Trophoblast cell (in vitro differentiated cells and primary cell): Measurements from ENCODE around the gene TGOLN2.

Experiments used
- DNase-seq, 2 donors: peaks; one replicate each; pipeline ENCODE4 v3.0.0-alpha.2; 2016
- H2AFZ ChIP-seq: 2 replicates; pipeline ENCODE4 v1.6.1; 2013; ENCODE audit warnings: low read length, moderate library complexity, mild to moderate bottlenecking; ENCODE audit not compliant: insufficient read depth, poor library complexity
- H2AK5ac ChIP-seq: 2 replicates; pipeline ENCODE4 v1.6.1; 2013; ENCODE audit warnings: mild to moderate bottlenecking, low read length
- H2BK120ac ChIP-seq: 2 replicates; pipeline ENCODE4 v1.6.1; 2013; ENCODE audit warnings: low read length, mild to moderate bottlenecking, moderate library complexity; ENCODE audit not compliant: insufficient read depth, poor library complexity
- H2BK12ac ChIP-seq: 2 replicates; pipeline ENCODE4 v1.6.1; 2013; ENCODE audit warnings: mild to moderate bottlenecking, low read length, moderate library complexity
- H2BK5ac ChIP-seq: 2 replicates; pipeline ENCODE4 v1.6.1; 2013; ENCODE audit warnings: low read length, low read depth, moderate library complexity, mild to moderate bottlenecking; ENCODE audit not compliant: poor library complexity
- H3K14ac ChIP-seq: 2 replicates; pipeline ENCODE4 v1.6.1; 2013; ENCODE audit warnings: mild to moderate bottlenecking, low read length
- H3K18ac ChIP-seq: 2 replicates; pipeline ENCODE4 v1.6.1; 2013; ENCODE audit warnings: mild to moderate bottlenecking, low read length
- H3K23ac ChIP-seq: 2 replicates; pipeline ENCODE4 v1.6.1; 2013; ENCODE audit warnings: low read length
- H3K27ac ChIP-seq: 2 replicates; pipeline ENCODE4 v1.5.1; 2013; ENCODE audit warnings: low read depth, mild to moderate bottlenecking, inconsistent platforms, low read length, moderate library complexity
- H3K27me3 ChIP-seq: 2 replicates; pipeline ENCODE4 v1.6.1; 2013; ENCODE audit warnings: inconsistent platforms, mild to moderate bottlenecking, low read length, moderate library complexity; ENCODE audit not compliant: insufficient read depth
- H3K36me3 ChIP-seq, 2 experiments: 1 replicate in 1 of 2; 2 replicates in 1 of 2; pipeline ENCODE4 v1.6.1; 2013; ENCODE audit warnings: low read length in 2 of 2, mild to moderate bottlenecking in 2 of 2, moderate library complexity in 1 of 2; ENCODE audit not compliant: insufficient read depth in 2 of 2, control insufficient read depth in 1 of 2
- H3K4ac ChIP-seq: 2 replicates; pipeline ENCODE4 v1.6.1; 2013; ENCODE audit warnings: low read depth, mild to moderate bottlenecking, low read length, moderate library complexity
- H3K4me1 ChIP-seq, 2 experiments: 1 replicate in 1 of 2; 2 replicates in 1 of 2; pipeline ENCODE4 v1.6.1; 2013; ENCODE audit warnings: low read length in 2 of 2, mild to moderate bottlenecking in 2 of 2, moderate library complexity in 1 of 2; ENCODE audit not compliant: insufficient read depth in 2 of 2, control insufficient read depth in 1 of 2
- H3K4me2 ChIP-seq: 2 replicates; pipeline ENCODE4 v1.6.1; 2013; ENCODE audit warnings: inconsistent platforms, mild to moderate bottlenecking, low read length, moderate library complexity
- H3K4me3 ChIP-seq: 2 replicates; pipeline ENCODE4 v1.5.1; 2013; ENCODE audit warnings: mild to moderate bottlenecking, low read depth, low read length, inconsistent platforms
- H3K79me1 ChIP-seq: one replicate; pipeline ENCODE4 v1.6.1; 2013; ENCODE audit warnings: low read length
- H3K79me2 ChIP-seq: 2 replicates; pipeline ENCODE4 v1.6.1; 2013; ENCODE audit warnings: low read length, mild to moderate bottlenecking; ENCODE audit not compliant: control insufficient read depth, insufficient read depth, poor library complexity
- H3K9ac ChIP-seq: 2 replicates; pipeline ENCODE4 v1.6.1; 2013; ENCODE audit warnings: mild to moderate bottlenecking, low read length
- H3K9me3 ChIP-seq: 2 replicates; pipeline ENCODE4 v1.6.1; 2013; ENCODE audit warnings: low read depth, mild to moderate bottlenecking, control low read depth, inconsistent platforms, low read length; ENCODE audit not compliant: insufficient read depth
- H4K12ac ChIP-seq: 2 replicates; pipeline ENCODE4 v1.6.1; 2013; ENCODE audit warnings: low read depth, mild to moderate bottlenecking, low read length, moderate library complexity
- H4K8ac ChIP-seq: 2 replicates; pipeline ENCODE4 v1.6.1; 2013; ENCODE audit warnings: low read depth, mild to moderate bottlenecking, low read length, moderate library complexity
- H4K91ac ChIP-seq: one replicate; pipeline ENCODE4 v1.6.1; 2013; ENCODE audit warnings: low read depth, mild to moderate bottlenecking, low read length, moderate library complexity
- WGBS: extraction: QIAGEN DNeasy Blood & Tissue Kit; methylation state at CpG from one replicate; pipeline ENCODE4 v1.1.7; 2013; ENCODE audit warnings: missing lambda C conversion rate; ENCODE audit not compliant: insufficient read length, insufficient coverage; ENCODE audit errors: extremely low coverage; 5-methylcytosine and 5-hydroxymethylcytosine counted together

Gene TGOLN2

GRCh38 chr2:85282914-85283313, 44.9 kb downstream of the TGOLN2 start:
- no CpG with 5 or more reads among the region's 7 CpGs for WGBS
- no peak overlapping the region for H4K12ac ChIP-seq
- no peak overlapping the region for H2BK120ac ChIP-seq
- peaks cover 2% of the 10 kb centered on the region in 2 experiments for H3K4me1 ChIP-seq
- H2AFZ ChIP-seq: no peak overlapping the region
- no peak overlapping the region for H3K23ac ChIP-seq
- no peak overlapping the region for H3K9ac ChIP-seq
- H3K79me2 ChIP-seq: no peaks in the 10 kb centered on the region
- H2BK12ac ChIP-seq: no peak overlapping the region
- no peak overlapping the region for H2AK5ac ChIP-seq
- no peaks in the 10 kb centered on the region for H3K9me3 ChIP-seq
- no peak overlapping the region for H3K4me2 ChIP-seq
- no peak overlapping the region for H3K27ac ChIP-seq
- no peak overlapping the region for H3K4ac ChIP-seq
- H3K18ac ChIP-seq: no peak overlapping the region
- no peak overlapping the region for H4K91ac ChIP-seq
- no peaks in the 10 kb centered on the region for H3K27me3 ChIP-seq
- no peaks in the 10 kb centered on the region for H3K79me1 ChIP-seq
- no peak overlapping the region for H3K14ac ChIP-seq
- no peak overlapping the region for H4K8ac ChIP-seq
- no peak overlapping the region for H2BK5ac ChIP-seq
- no peak overlapping the region for H3K4me3 ChIP-seq
- peaks cover 1 to 9% of the 10 kb centered on the region in 2 experiments for H3K36me3 ChIP-seq
- no peak for DNase-seq

- Histone ChIP-seq H3K79me1 (no peaks in the 10 kb centered on the region), H4K8ac (no peak overlapping the region), H3K79me2 (no peaks in the 10 kb centered on the region), H3K4me2 (no peak overlapping the region), H3K14ac (no peak overlapping the region), H3K9me3 (no peaks in the 10 kb centered on the region), H2BK12ac (no peak overlapping the region), H2BK5ac (no peak overlapping the region), H3K23ac (no peak overlapping the region), H3K36me3 (peaks cover 1 to 7% of the 10 kb centered on the region in 2 experiments), H3K18ac (no peak overlapping the region), H3K4me3 (peak overlapping the region; percentile 4), H4K12ac (no peak overlapping the region), H3K9ac (no peak overlapping the region), H3K27ac (no peak overlapping the region), H2BK120ac (no peak overlapping the region), H3K4me1 (peaks cover 5 to 8% of the 10 kb centered on the region in 2 experiments), H2AFZ (no peak overlapping the region), H3K27me3 (no peaks in the 10 kb centered on the region), H3K4ac (no peak overlapping the region), H2AK5ac (no peak overlapping the region), H4K91ac (no peak overlapping the region)
- no peak for DNase-seq
- WGBS: no CpG with 5 or more reads among the region's 6 CpGs
These were observed 46.2 kb downstream of the TGOLN2 start for GRCh38 chr2:85281553-85281952.

- no CpG with 5 or more reads among the region's 2 CpGs for WGBS
These were observed 49.4 kb downstream of the TGOLN2 start for GRCh38 chr2:85278361-85278760.

DNA sequence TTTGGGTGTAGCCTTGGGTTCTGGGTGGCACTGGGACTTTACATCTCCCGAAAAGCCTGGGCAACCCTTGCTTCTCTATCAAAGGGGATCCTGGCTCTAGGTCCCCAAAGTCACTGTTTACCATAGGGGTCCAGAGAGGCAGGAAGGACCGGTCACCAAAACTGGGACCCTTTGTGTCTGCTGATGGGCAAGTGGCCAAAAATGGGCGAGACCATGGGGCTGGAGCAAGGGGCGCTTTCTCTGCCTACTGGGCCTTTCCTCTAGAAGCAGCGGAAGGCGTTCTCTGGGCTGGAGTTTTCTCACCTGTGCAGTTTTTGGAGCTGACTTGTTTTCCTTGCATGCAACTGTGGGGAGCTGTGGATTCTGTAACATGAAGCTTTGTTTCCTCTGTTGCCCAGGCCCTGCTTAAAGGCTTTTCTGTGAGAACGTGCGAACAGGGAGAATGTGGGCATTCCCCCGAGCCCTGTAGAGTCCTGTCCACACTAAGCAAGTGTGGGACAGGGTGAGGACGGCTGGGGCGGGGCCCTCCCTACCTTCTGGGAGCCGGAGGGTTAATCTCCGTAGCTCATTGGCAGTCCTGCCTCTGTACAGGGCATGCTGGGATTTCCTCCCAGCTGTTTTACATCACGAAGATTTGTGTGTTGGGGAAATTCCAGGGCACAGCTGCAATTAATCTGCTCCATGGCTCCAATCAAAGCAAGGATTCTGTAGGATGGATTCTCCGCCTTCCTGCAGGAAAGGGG, 50.2 kb downstream of the TGOLN2 start:
- no peak overlapping the region for H4K8ac ChIP-seq
- DNase-seq: no peak
- H3K9ac ChIP-seq: no peak overlapping the region
- no peaks in the 10 kb centered on the region for H3K27me3 ChIP-seq
- H2BK12ac ChIP-seq: no peak overlapping the region
- H2BK120ac ChIP-seq: no peak overlapping the region
- H3K9me3 ChIP-seq: no peaks in the 10 kb centered on the region
- no peak overlapping the region for H4K91ac ChIP-seq
- H3K4me3 ChIP-seq: no peak overlapping the region
- H3K27ac ChIP-seq: no peak overlapping the region
- H3K14ac ChIP-seq: no peak overlapping the region
- WGBS: no CpG with 5 or more reads among the region's 15 CpGs
- H3K18ac ChIP-seq: no peak overlapping the region
- H2AFZ ChIP-seq: no peak overlapping the region
- H3K79me1 ChIP-seq: no peaks in the 10 kb centered on the region
- no peak overlapping the region for H3K4me2 ChIP-seq
- H3K79me2 ChIP-seq: no peaks in the 10 kb centered on the region
- H3K23ac ChIP-seq: no peak overlapping the region
- no peak overlapping the region for H2BK5ac ChIP-seq
- H3K4ac ChIP-seq: no peak overlapping the region
- no peak overlapping the region for H4K12ac ChIP-seq
- no peak overlapping the region for H2AK5ac ChIP-seq
- H3K4me1 ChIP-seq: peaks cover 14 to 17% of the 10 kb centered on the region in 2 experiments
- no peaks in the 10 kb centered on the region for H3K36me3 ChIP-seq

More at GRCh38 chr2:85278361-85278760, 49.4 kb downstream of the TGOLN2 start:
- Histone ChIP-seq H3K4me2 (no peak overlapping the region), H4K8ac (no peak overlapping the region), H3K4ac (no peak overlapping the region), H3K23ac (no peak overlapping the region), H3K9ac (no peak overlapping the region), H2AK5ac (no peak overlapping the region), H3K27me3 (no peaks in the 10 kb centered on the region), H2AFZ (no peak overlapping the region), H3K27ac (no peak overlapping the region), H3K14ac (no peak overlapping the region), H2BK120ac (no peak overlapping the region), H3K4me1 (peaks cover 14 to 17% of the 10 kb centered on the region in 2 experiments), H3K79me2 (no peaks in the 10 kb centered on the region), H2BK5ac (no peak overlapping the region), H2BK12ac (no peak overlapping the region), H3K4me3 (no peak overlapping the region), H3K36me3 (no peaks in the 10 kb centered on the region), H3K9me3 (no peaks in the 10 kb centered on the region), H4K12ac (no peak overlapping the region), H4K91ac (no peak overlapping the region), H3K18ac (no peak overlapping the region), H3K79me1 (no peaks in the 10 kb centered on the region)
- DNase-seq: peak in 1 of 2 donors; percentile 62
